Effector memory CD8-positive, alpha-beta T cell (primary cell): ENCODE measurements around the gene P2RX1.
"Not testable (repeated sequence)": the region's sequence is repeated elsewhere in the genome, so short reads cannot be mapped to it uniquely, and the experiment has no call there.

Source experiments
- ATAC-seq: fragments of 150-1000 bp; cut with Tn5 transposase; replicated peaks from 2 replicates; pipeline ENCODE4 v1.10.0; 2021; ENCODE audit warnings: mild to moderate bottlenecking, moderate library complexity
- DNase-seq, 3 experiments: peaks; one replicate each; pipeline ENCODE4 v3.0.0; 2021
- H3K27ac Mint-ChIP-seq, 2 donors: one replicate each; pipeline ENCODE4 v1.8.0; 2022; ENCODE audit warnings: mild to moderate bottlenecking in 2 of 2, mixed read lengths in 2 of 2, moderate library complexity in 2 of 2
- H3K27me3 Mint-ChIP-seq, 2 donors: one replicate each; pipeline ENCODE4 v1.8.0; 2022; ENCODE audit warnings: mixed read lengths in 2 of 2
- H3K36me3 Mint-ChIP-seq: one replicate; pipeline ENCODE4 v1.8.0; 2022; ENCODE audit warnings: mild to moderate bottlenecking, moderate library complexity, mixed read lengths; ENCODE audit not compliant: insufficient read depth
- H3K4me1 Mint-ChIP-seq, 2 donors: one replicate each; pipeline ENCODE4 v1.8.0; 2022; ENCODE audit warnings: low read depth in 2 of 2, mixed read lengths in 2 of 2
- H3K4me3 Mint-ChIP-seq, 2 donors: one replicate each; pipeline ENCODE4 v1.8.0; 2022; ENCODE audit warnings: mild to moderate bottlenecking in 2 of 2, mixed read lengths in 2 of 2, moderate library complexity in 2 of 2
- H3K9me3 Mint-ChIP-seq, 2 donors: one replicate each; pipeline ENCODE4 v1.8.0; 2022; ENCODE audit warnings: mixed read lengths in 2 of 2

Gene P2RX1

DNA sequence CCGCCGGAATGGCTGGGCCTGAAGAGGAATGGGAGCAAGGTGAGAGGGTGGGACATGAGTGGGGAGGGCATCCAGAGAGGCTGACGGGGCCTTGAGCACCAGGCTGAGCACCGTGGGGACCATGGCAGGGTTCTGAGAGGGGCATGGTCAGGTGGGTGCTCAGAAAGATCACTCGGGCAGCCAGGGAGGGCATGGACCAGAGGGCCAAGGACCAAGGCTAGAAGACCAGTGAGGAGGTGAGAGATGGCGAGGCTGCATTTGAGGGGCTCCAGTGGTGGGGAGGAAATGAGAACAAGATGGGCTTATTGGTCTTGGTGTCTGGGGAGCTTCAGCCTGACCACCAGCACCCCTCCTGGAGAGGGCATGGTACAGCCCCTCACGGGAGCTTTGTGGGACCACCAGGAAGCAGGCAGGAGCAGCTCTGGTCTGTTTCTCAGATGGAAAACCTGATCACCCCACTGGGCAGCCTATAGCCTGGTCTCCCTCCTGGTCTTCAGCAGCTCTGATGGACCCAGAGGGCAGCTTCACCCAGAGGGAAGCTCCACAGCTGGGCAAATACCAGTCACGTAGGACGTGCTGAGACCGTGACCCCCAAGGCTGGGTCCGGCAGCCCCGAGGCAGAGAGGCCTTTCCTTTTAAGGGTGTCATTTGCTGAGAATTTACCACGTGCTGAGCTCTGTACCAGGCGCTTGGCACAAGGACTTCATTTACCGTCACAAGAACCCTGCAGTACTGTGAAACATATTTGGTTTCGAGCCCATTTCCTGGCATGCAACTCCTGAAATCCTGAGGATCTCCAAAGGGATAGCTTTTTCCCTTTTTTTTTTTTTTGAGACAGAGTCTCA is 58.8 kb downstream of the P2RX1 start:
- no peaks in the 10 kb centered on the region for H3K4me1 Mint-ChIP-seq
- no peak for DNase-seq
- no peaks in the 10 kb centered on the region for H3K9me3 Mint-ChIP-seq
- ATAC-seq, result no peak
- peaks cover 10 to 14% of the 10 kb centered on the region in 2 donors for H3K27me3 Mint-ChIP-seq
- no peak overlapping the region for H3K4me3 Mint-ChIP-seq
- H3K27ac Mint-ChIP-seq, result no peak overlapping the region
- H3K36me3 Mint-ChIP-seq, result no peaks in the 10 kb centered on the region

- not testable (repeated sequence) for H3K4me1 Mint-ChIP-seq, H3K9me3 Mint-ChIP-seq, H3K27ac Mint-ChIP-seq, H3K4me3 Mint-ChIP-seq, ATAC-seq, H3K36me3 Mint-ChIP-seq, DNase-seq
- H3K27me3 Mint-ChIP-seq, result peaks cover 21 to 28% of the 10 kb centered on the region in 2 donors
Measured at GRCh38 chr17:3854204-3854603, 62.1 kb downstream of the P2RX1 start.

DNA sequence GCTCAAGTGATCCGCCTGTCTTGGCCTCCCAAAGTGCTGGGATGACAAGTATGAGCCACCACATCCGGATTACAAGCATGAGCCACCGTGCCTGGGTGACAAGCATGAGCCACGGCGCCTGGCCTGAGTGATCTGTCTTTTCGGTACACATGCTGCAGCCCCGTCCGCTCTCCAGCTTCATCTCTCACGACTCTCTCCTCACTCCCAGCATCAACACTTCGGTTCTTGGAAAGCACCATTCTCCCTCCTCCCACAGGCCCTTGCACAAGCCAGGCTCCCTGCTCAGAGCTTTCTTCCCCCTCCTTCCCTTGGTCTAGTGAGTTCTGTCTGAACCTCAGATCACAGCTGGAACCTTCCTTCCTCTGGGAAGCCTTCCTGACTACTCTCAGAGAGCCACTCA is 63.7 kb downstream of the P2RX1 start:
- Mint-ChIP-seq H3K4me1 (no peaks in the 10 kb centered on the region), H3K27me3 (peaks cover 21 to 28% of the 10 kb centered on the region in 2 donors), H3K4me3 (no peak overlapping the region), H3K27ac (no peak overlapping the region), H3K9me3 (no peaks in the 10 kb centered on the region), H3K36me3 (peaks cover 4% of the 10 kb centered on the region)
- ATAC-seq (no peak), DNase-seq (no peak)

- Mint-ChIP-seq H3K27me3 (peaks cover 15 to 20% of the 10 kb centered on the region in 2 donors), H3K4me1 (peaks cover 0 to 5% of the 10 kb centered on the region in 2 donors), H3K27ac (no peak overlapping the region), H3K9me3 (no peaks in the 10 kb centered on the region), H3K4me3 (no peak overlapping the region), H3K36me3 (peaks cover 4% of the 10 kb centered on the region)
- no peak for DNase-seq
- no peak for ATAC-seq
Measured at GRCh38 chr17:3851461-3852100, 64.7 kb downstream of the P2RX1 start.

DNA sequence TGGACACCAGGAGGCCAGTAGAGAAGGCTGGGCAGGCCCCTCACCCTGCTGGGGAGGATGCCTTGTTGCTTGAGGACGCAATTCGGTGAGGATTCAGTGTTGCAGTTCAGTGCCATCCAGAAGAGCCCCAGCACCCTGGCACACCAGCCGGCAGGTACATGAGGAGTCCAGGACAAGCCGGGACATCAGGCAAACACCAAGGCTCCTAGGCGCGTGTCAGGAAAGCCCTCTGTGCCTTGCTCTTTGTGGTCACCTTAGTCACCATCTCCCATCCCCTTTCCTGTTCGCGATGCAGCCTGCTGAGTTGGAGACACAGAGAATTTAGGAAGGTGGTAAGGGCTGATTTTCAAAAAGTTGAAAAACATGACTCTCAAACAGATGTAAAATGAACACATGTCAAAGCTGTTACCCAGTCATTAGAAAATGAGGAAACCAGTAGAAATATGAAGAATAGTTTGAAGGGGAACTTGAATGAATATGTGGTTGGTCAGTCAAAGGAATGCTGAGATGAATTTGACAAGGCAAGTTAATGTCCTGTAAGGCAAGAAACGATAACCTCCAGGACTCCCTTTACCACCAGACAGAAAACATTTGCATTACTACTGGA is 67.9 kb downstream of the P2RX1 start:
- ATAC-seq (no peak), DNase-seq (no peak)
- H3K36me3 Mint-ChIP-seq, result peaks cover 15% of the 10 kb centered on the region
- no peaks in the 10 kb centered on the region for H3K9me3 Mint-ChIP-seq
- H3K4me1 Mint-ChIP-seq, result peaks cover 12 to 28% of the 10 kb centered on the region in 2 donors
- H3K27ac Mint-ChIP-seq, result no peak overlapping the region
- peaks cover 15 to 20% of the 10 kb centered on the region in 2 donors for H3K27me3 Mint-ChIP-seq
- no peak overlapping the region for H3K4me3 Mint-ChIP-seq

- peak overlapping the region in 1 of 2 donors; percentile 81 for H3K27ac Mint-ChIP-seq
- no peak for DNase-seq
- H3K9me3 Mint-ChIP-seq, result no peaks in the 10 kb centered on the region
- H3K27me3 Mint-ChIP-seq, result peaks cover 8 to 11% of the 10 kb centered on the region in 2 donors
- peak overlapping the region in 1 of 2 donors; percentile 95 for H3K4me3 Mint-ChIP-seq
- ATAC-seq, result no peak
- peaks cover 26% of the 10 kb centered on the region for H3K36me3 Mint-ChIP-seq
- H3K4me1 Mint-ChIP-seq, result peaks cover 14 to 29% of the 10 kb centered on the region in 2 donors
Measured at GRCh38 chr17:3847165-3847670, 69.0 kb downstream of the P2RX1 start.
